Esophagus (tissue), 2 donors: ENCODE results near the gene MT3. TPM values are rescaled to one million over a fixed set of nuclear protein-coding genes. Genes with fewer than 3 reads are reported as not detected.

ENCODE experiments used
- H3K27ac ChIP-seq, 2 donors: one replicate each; pipeline ENCODE4 v1.5.1; 2013; ENCODE audit warnings: low read depth in 2 of 2, mild to moderate bottlenecking in 2 of 2, inconsistent platforms in 1 of 2, low read length in 1 of 2, moderate library complexity in 1 of 2
- H3K27me3 ChIP-seq, 2 donors: one replicate each; pipeline ENCODE4 v1.6.1; 2013; ENCODE audit warnings: low read length in 2 of 2, control low read depth in 1 of 2, mild to moderate bottlenecking in 1 of 2; ENCODE audit not compliant: insufficient read depth in 2 of 2, control insufficient read depth in 1 of 2
- H3K36me3 ChIP-seq, 2 donors: one replicate each; pipeline ENCODE4 v1.6.1; 2013; ENCODE audit warnings: low read length in 1 of 2; ENCODE audit not compliant: control insufficient read depth in 2 of 2, insufficient read depth in 2 of 2
- H3K4me1 ChIP-seq, 2 donors: one replicate each; pipeline ENCODE4 v1.6.1; 2013; ENCODE audit warnings: low read length in 1 of 2; ENCODE audit not compliant: control insufficient read depth in 2 of 2, insufficient read depth in 2 of 2
- H3K4me3 ChIP-seq, 2 donors: one replicate each; pipeline ENCODE4 v1.5.1; 2013; ENCODE audit warnings: low read length in 2 of 2, mild to moderate bottlenecking in 2 of 2, low read depth in 1 of 2, moderate library complexity in 1 of 2
- H3K9me3 ChIP-seq, 2 donors: one replicate each; pipeline ENCODE4 v1.6.1; 2013; ENCODE audit warnings: mild to moderate bottlenecking in 2 of 2, low read depth in 1 of 2, low read length in 1 of 2, moderate library complexity in 1 of 2; ENCODE audit not compliant: control insufficient read depth in 2 of 2, insufficient read depth in 1 of 2
- WGBS, 2 donors: extraction: QIAGEN DNeasy Blood & Tissue Kit; methylation state at CpG; one replicate each; pipeline ENCODE4 v1.1.7; 2013; 5-methylcytosine and 5-hydroxymethylcytosine counted together
- polyA plus RNA-seq, 2 donors: library from polyadenylated mRNA; stranded (reverse); fragments of 200-250 nt; gene quantifications; one replicate each; pipeline ENCODE4 v1.2.3, GENCODE V29; 2013
- donor health status: healthy with polysubstance abuse.
- donor health status: Bipolar disorder and iron deficiency.

MT3 gene
- polyA plus RNA-seq, 2 donors = 0.67 to 0.96 TPM

GRCh38 chr16:56554441-56554840, 34.9 kb upstream of the MT3 start:
- Histone ChIP-seq H3K4me1 (peaks cover 0 to 4% of the 10 kb centered on the region in 2 donors), H3K36me3 (no peaks in the 10 kb centered on the region), H3K27ac (no peak overlapping the region), H3K27me3 (no peaks in the 10 kb centered on the region), H3K9me3 (no peaks in the 10 kb centered on the region), H3K4me3 (no peak overlapping the region)
- whole genome bisulfite sequencing, 2 donors = 91 to 93% methylated on average over 10 of the region's 10 CpGs

GRCh38 chr16:56558024-56558747, 31.1 kb upstream of the MT3 start:
- no peak overlapping the region for H3K27ac ChIP-seq
- H3K27me3 ChIP-seq = no peaks in the 10 kb centered on the region
- no peaks in the 10 kb centered on the region for H3K36me3 ChIP-seq
- no peaks in the 10 kb centered on the region for H3K4me1 ChIP-seq
- 51% methylated on average over 8 of the region's 8 CpGs for WGBS, 2 donors
- no peaks in the 10 kb centered on the region for H3K9me3 ChIP-seq
- H3K4me3 ChIP-seq = no peak overlapping the region

- Histone ChIP-seq H3K36me3 (no peaks in the 10 kb centered on the region), H3K4me3 (no peak overlapping the region), H3K4me1 (no peaks in the 10 kb centered on the region), H3K9me3 (no peaks in the 10 kb centered on the region), H3K27me3 (no peaks in the 10 kb centered on the region), H3K27ac (no peak overlapping the region)
- WGBS, 2 donors = 81 to 93% methylated on average over 4 of the region's 4 CpGs
Observed at GRCh38 chr16:56559109-56559508, 30.2 kb upstream of the MT3 start.

GRCh38 chr16:56560447-56560846, 28.9 kb upstream of the MT3 start:
- Histone ChIP-seq H3K27ac (no peak overlapping the region), H3K4me3 (no peak overlapping the region), H3K9me3 (no peaks in the 10 kb centered on the region), H3K4me1 (no peaks in the 10 kb centered on the region), H3K36me3 (no peaks in the 10 kb centered on the region), H3K27me3 (no peaks in the 10 kb centered on the region)
- WGBS, 2 donors = 28 to 50% methylated on average over 1 of the region's 1 CpG

GRCh38 chr16:56561126-56561525, 28.2 kb upstream of the MT3 start:
- H3K4me3 ChIP-seq = no peak overlapping the region
- H3K27ac ChIP-seq = no peak overlapping the region
- no peaks in the 10 kb centered on the region for H3K9me3 ChIP-seq
- H3K4me1 ChIP-seq = no peaks in the 10 kb centered on the region
- no peaks in the 10 kb centered on the region for H3K27me3 ChIP-seq
- H3K36me3 ChIP-seq = no peaks in the 10 kb centered on the region
- 79 to 80% methylated on average over 1 of the region's 1 CpG for WGBS, 2 donors

- no peaks in the 10 kb centered on the region for H3K9me3 ChIP-seq
- H3K36me3 ChIP-seq = no peaks in the 10 kb centered on the region
- 65 to 67% methylated on average over 12 of the region's 12 CpGs for WGBS, 2 donors
- no peaks in the 10 kb centered on the region for H3K4me1 ChIP-seq
- no peaks in the 10 kb centered on the region for H3K27me3 ChIP-seq
- H3K27ac ChIP-seq = no peak within 1 kb of the TSS
- H3K4me3 ChIP-seq = no peak within 1 kb of the TSS
Observed at GRCh38 chr16:56564793-56565477, 24.4 kb upstream of the MT3 start, which contains the start of gene MT4. MT4 (plus strand) TSS chr16:56565073; CDS start chr16:56565129, 56 bp downstream.

GRCh38 chr16:56569971-56570370, 19.4 kb upstream of the MT3 start:
- Histone ChIP-seq H3K4me1 (no peaks in the 10 kb centered on the region), H3K36me3 (no peaks in the 10 kb centered on the region), H3K9me3 (no peaks in the 10 kb centered on the region), H3K4me3 (no peak overlapping the region), H3K27me3 (no peaks in the 10 kb centered on the region), H3K27ac (no peak overlapping the region)
- WGBS, 2 donors = 90 to 100% methylated on average over 1 of the region's 1 CpG

- H3K27me3 ChIP-seq = no peaks in the 10 kb centered on the region
- H3K36me3 ChIP-seq = no peaks in the 10 kb centered on the region
- no peak overlapping the region for H3K4me3 ChIP-seq
- no peaks in the 10 kb centered on the region for H3K4me1 ChIP-seq
- H3K9me3 ChIP-seq = no peaks in the 10 kb centered on the region
- 86 to 91% methylated on average over 11 of the region's 11 CpGs for WGBS, 2 donors
- H3K27ac ChIP-seq = no peak overlapping the region
Observed at GRCh38 chr16:56571525-56571924, 17.8 kb upstream of the MT3 start.

GRCh38 chr16:56574625-56575024, 14.7 kb upstream of the MT3 start:
- peaks cover 0 to 4% of the 10 kb centered on the region in 2 donors for H3K4me1 ChIP-seq
- H3K27ac ChIP-seq = no peak overlapping the region
- 69 to 78% methylated on average over 1 of the region's 1 CpG for WGBS, 2 donors
- H3K36me3 ChIP-seq = no peaks in the 10 kb centered on the region
- H3K4me3 ChIP-seq = no peak overlapping the region
- no peaks in the 10 kb centered on the region for H3K27me3 ChIP-seq
- H3K9me3 ChIP-seq = no peaks in the 10 kb centered on the region
